ENCODE data around the gene SCAP.

- TF ChIP-seq CTCF (IDR thresholded peaks at IDR 0.05) (no peak), POLR2AphosphoS5 (IDR thresholded peaks at IDR 0.05) (no peak)
These were observed 32.1 kb downstream of the SCAP start for GRCh38 chr3:47443611-47443995.
